Uterus (tissue), 4 donors: ENCODE measurements around the gene TMEM156. TPM values are rescaled to one million over a fixed set of nuclear protein-coding genes. Genes with fewer than 3 reads are reported as not detected.
"Not testable (repeated sequence)": the region's sequence is repeated elsewhere in the genome, so short reads cannot be mapped to it uniquely, and the experiment has no call there.

ENCODE experiments used
- DNase-seq, 2 donors: peaks; one replicate each; pipeline ENCODE4 v3.0.0-alpha.2; 2019 to 2020
- H3K27ac ChIP-seq, 2 donors: fragments of 200-600 bp; sonication (generic); 1 replicate in 1 of 2; 2 replicates in 1 of 2; pipeline ENCODE4 v1.5.1; 2016 to 2018
- H3K27me3 ChIP-seq, 2 donors: fragments of 200-600 bp; sonication (generic); one replicate each; pipeline ENCODE4 v1.5.1; 2018 to 2019; ENCODE audit warnings: control low read depth in 1 of 2
- H3K36me3 ChIP-seq, 2 donors: fragments of 200-600 bp; sonication (generic); one replicate each; pipeline ENCODE4 v1.5.1; 2019; ENCODE audit warnings: control low read depth in 1 of 2
- H3K4me1 ChIP-seq, 2 donors: fragments of 200-600 bp; sonication (generic); one replicate each; pipeline ENCODE4 v1.5.1; 2018 to 2019; ENCODE audit warnings: control low read depth in 1 of 2
- H3K4me3 ChIP-seq, 2 donors: fragments of 200-600 bp; sonication (generic); 1 replicate in 1 of 2; 2 replicates in 1 of 2; pipeline ENCODE4 v1.5.1; 2018 to 2019; ENCODE audit warnings: mild to moderate bottlenecking in 1 of 2
- H3K9me3 ChIP-seq, 2 donors: fragments of 200-600 bp; sonication (generic); one replicate each; pipeline ENCODE4 v1.5.1; 2019; ENCODE audit warnings: control low read depth in 1 of 2
- POLR2A ChIP-seq, 2 donors: fragments of 450-650 bp; IDR thresholded peaks; one replicate each; pipeline ENCODE4 v1.6.1; 2016; ENCODE audit warnings: antibody characterized with exemption in 2 of 2, mild to moderate bottlenecking in 1 of 2, moderate library complexity in 1 of 2
- intact Hi-C: fragments of 100-400 bp; cut with DNase I; formaldehyde crosslinking; loops from one replicate; pipeline ENCODE4 v1.15.1; 2023; ENCODE audit warnings: low total_unique reads
- total RNA-seq, 4 donors: library from RNA; depleted of rRNA in 3 of 4; stranded (reverse); fragments of >200 nt in 3 of 4; gene quantifications; one replicate each; pipeline versions ENCODE4 v1.1.0 to v1.2.4, GENCODE V29; 2014 to 2023
- TF ChIP-seq, protein P1 (sequence below), 4 experiments: fragments of 200-600 bp in 2 of 4; fragments of 450-650 bp in 2 of 4; sonication (generic) in 2 of 4; IDR thresholded peaks; one replicate each; pipeline ENCODE4 v1.5.1; 2016 to 2019; ENCODE audit warnings: antibody characterized with exemption in 4 of 4, mild to moderate bottlenecking in 2 of 4, moderate library complexity in 1 of 4
- donor health status: DM: yes; HTN: yes; CAD: no.

Gene TMEM156
- total RNA-seq, 4 donors from 2014 or later, result 0.37 to 0.41 TPM; not detected in 2

- Histone ChIP-seq H3K4me3 (no peak overlapping the region), H3K9me3 (no peaks in the 10 kb centered on the region), H3K36me3 (no peaks in the 10 kb centered on the region), H3K4me1 (peaks cover 0 to 3% of the 10 kb centered on the region in 2 donors), H3K27me3 (no peaks in the 10 kb centered on the region), H3K27ac (no peak overlapping the region)
- no peak for TF ChIP-seq POLR2A (IDR thresholded peaks at IDR 0.05)
- TF ChIP-seq, protein P1, sequence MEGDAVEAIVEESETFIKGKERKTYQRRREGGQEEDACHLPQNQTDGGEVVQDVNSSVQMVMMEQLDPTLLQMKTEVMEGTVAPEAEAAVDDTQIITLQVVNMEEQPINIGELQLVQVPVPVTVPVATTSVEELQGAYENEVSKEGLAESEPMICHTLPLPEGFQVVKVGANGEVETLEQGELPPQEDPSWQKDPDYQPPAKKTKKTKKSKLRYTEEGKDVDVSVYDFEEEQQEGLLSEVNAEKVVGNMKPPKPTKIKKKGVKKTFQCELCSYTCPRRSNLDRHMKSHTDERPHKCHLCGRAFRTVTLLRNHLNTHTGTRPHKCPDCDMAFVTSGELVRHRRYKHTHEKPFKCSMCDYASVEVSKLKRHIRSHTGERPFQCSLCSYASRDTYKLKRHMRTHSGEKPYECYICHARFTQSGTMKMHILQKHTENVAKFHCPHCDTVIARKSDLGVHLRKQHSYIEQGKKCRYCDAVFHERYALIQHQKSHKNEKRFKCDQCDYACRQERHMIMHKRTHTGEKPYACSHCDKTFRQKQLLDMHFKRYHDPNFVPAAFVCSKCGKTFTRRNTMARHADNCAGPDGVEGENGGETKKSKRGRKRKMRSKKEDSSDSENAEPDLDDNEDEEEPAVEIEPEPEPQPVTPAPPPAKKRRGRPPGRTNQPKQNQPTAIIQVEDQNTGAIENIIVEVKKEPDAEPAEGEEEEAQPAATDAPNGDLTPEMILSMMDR (IDR thresholded peaks at IDR 0.05), result no peak
- DNase-seq, result no peak
- intact Hi-C loops, result no loop called here
Measured at GRCh38 chr4:38949411-38950051, 82.7 kb downstream of the TMEM156 start.

DNA sequence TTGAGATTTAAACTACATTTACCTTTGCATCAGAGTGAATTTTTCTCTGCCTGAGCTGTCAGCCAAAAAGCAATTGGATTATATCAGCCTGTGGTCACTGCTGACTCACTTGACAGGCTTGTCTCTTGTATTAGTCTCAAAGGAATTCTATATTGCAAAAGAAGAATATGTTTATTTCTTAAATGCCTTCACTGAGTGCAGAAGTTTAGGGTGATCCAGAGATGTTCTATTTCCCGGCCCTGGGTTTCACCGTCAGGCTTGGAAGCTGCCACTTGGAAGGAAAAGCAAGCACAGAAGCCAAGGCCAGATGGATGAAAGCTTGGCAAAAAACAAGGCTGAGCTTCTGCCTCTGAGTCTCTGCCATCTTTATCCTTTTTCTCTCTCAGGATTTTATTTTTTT, 83.7 kb downstream of the TMEM156 start:
- Histone ChIP-seq H3K27ac (no peak overlapping the region), H3K27me3 (no peaks in the 10 kb centered on the region), H3K9me3 (no peaks in the 10 kb centered on the region), H3K4me1 (peaks cover 0 to 3% of the 10 kb centered on the region in 2 donors), H3K36me3 (no peaks in the 10 kb centered on the region), H3K4me3 (no peak overlapping the region)
- intact Hi-C loops, result no loop called here
- TF ChIP-seq, protein P1 (IDR thresholded peaks at IDR 0.05), result no peak
- no peak for TF ChIP-seq POLR2A (IDR thresholded peaks at IDR 0.05)
- peak; percentile 34 to 64 for DNase-seq

GRCh38 chr4:38946919-38947318, 85.3 kb downstream of the TMEM156 start:
- no peak overlapping the region for H3K27ac ChIP-seq
- H3K27me3 ChIP-seq, result no peaks in the 10 kb centered on the region
- intact Hi-C loops, result no loop called here

DNA sequence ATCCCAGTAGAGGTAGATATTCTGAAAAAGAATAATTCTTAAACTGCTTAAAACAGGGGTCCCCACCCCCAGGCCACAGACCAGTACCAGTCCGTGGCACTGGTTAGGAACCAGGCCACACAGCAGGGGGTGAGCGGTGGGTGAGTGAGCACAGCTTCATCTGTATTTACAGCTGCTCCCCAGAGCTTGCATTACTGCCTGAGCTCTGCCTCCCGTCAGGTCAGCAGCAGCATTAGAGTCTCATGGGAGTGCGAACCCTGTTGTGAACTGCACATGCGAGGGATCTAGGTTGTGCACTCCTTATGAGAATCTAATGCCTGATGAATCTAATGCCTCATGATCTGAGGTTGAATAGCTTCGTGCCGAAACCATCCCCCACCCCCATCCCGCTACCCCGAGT, 87.8 kb downstream of the TMEM156 start:
- no peaks in the 10 kb centered on the region for H3K36me3 ChIP-seq
- intact Hi-C loops, result no loop called here
- no peak overlapping the region for H3K27ac ChIP-seq
- H3K4me3 ChIP-seq, result no peak overlapping the region
- DNase-seq, result no peak
- no peaks in the 10 kb centered on the region for H3K9me3 ChIP-seq
- TF ChIP-seq POLR2A (IDR thresholded peaks at IDR 0.05), result no peak
- TF ChIP-seq, protein P1 (IDR thresholded peaks at IDR 0.05), result no peak
- H3K27me3 ChIP-seq, result no peaks in the 10 kb centered on the region
- peaks cover 0 to 3% of the 10 kb centered on the region in 2 donors for H3K4me1 ChIP-seq

More at GRCh38 chr4:38946919-38947318, 85.3 kb downstream of the TMEM156 start:
- H3K36me3 ChIP-seq, result no peaks in the 10 kb centered on the region
- no peak overlapping the region for H3K4me3 ChIP-seq
- peaks cover 0 to 3% of the 10 kb centered on the region in 2 donors for H3K4me1 ChIP-seq
- no peak for DNase-seq
- no peaks in the 10 kb centered on the region for H3K9me3 ChIP-seq
- no peak for TF ChIP-seq POLR2A (IDR thresholded peaks at IDR 0.05)
- TF ChIP-seq, protein P1 (IDR thresholded peaks at IDR 0.05), result no peak

DNA sequence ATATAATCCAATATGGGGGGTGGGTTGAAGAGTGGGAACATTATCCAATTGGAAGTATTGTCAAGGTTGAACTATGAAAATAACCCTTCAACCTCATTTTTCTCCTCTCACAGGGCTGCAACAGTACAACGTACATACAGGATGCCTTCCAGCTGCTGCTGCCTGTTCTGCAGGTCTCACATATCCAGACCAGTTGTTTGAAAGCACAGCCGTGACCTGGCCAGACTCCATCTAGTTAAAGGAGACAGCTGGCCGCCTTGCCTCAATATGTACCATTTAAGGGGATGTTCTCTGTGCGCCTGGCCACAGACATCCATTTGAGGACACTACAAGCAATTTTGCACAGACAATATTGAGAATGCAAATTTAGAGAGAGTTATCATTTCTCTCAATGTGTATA, 88.9 kb downstream of the TMEM156 start:
- intact Hi-C loops, result no loop called here
- Histone ChIP-seq H3K9me3 (no peaks in the 10 kb centered on the region), H3K36me3 (no peaks in the 10 kb centered on the region), H3K27ac (no peak overlapping the region), H3K4me3 (no peak overlapping the region), H3K4me1 (no peaks in the 10 kb centered on the region), H3K27me3 (no peaks in the 10 kb centered on the region)
- TF ChIP-seq, protein P1 (IDR thresholded peaks at IDR 0.05), result no peak
- TF ChIP-seq POLR2A (IDR thresholded peaks at IDR 0.05), result no peak
- peak; percentile 28 to 53 for DNase-seq

- H3K4me3 ChIP-seq, H3K36me3 ChIP-seq, H3K27ac ChIP-seq, intact Hi-C loops, H3K4me1 ChIP-seq, DNase-seq, H3K9me3 ChIP-seq, H3K27me3 ChIP-seq: not testable (repeated sequence)
Measured at GRCh38 chr4:38941906-38942305, 90.3 kb downstream of the TMEM156 start.
